ENCODE results near the gene MINDY4.

Gene MINDY4

GRCh38 chr7:30880941-30881340, 109.7 kb downstream of the MINDY4 start:
- DNase-seq: no peak

- no peak for DNase-seq
Observed at GRCh38 chr7:30881448-30881847, 110.2 kb downstream of the MINDY4 start.

GRCh38 chr7:30884881-30885280, 113.7 kb downstream of the MINDY4 start:
- no peak for DNase-seq

GRCh38 chr7:30886608-30887011, 115.4 kb downstream of the MINDY4 start:
- no peak for DNase-seq

- DNase-seq: no peak
Observed at GRCh38 chr7:30887464-30887872, 116.3 kb downstream of the MINDY4 start.

- no peak for DNase-seq
Observed at GRCh38 chr7:30888747-30889146, 117.5 kb downstream of the MINDY4 start.

- no peak for DNase-seq
Observed at GRCh38 chr7:30890226-30890625, 119.0 kb downstream of the MINDY4 start.

GRCh38 chr7:30893357-30893756, 122.1 kb downstream of the MINDY4 start:
- DNase-seq: no peak

GRCh38 chr7:30894009-30894408, 122.8 kb downstream of the MINDY4 start:
- DNase-seq: no peak

- DNase-seq: no peak
Observed at GRCh38 chr7:30894866-30895605, 123.8 kb downstream of the MINDY4 start.

GRCh38 chr7:30896036-30896435, 124.8 kb downstream of the MINDY4 start:
- DNase-seq: no peak

- DNase-seq: no peak
Observed at GRCh38 chr7:30896783-30897637, 125.8 kb downstream of the MINDY4 start.

GRCh38 chr7:30897770-30898169, 126.6 kb downstream of the MINDY4 start:
- no peak for DNase-seq

- no peak for DNase-seq
Observed at GRCh38 chr7:30898411-30898810, 127.2 kb downstream of the MINDY4 start.

GRCh38 chr7:30899066-30899465, 127.8 kb downstream of the MINDY4 start:
- DNase-seq: no peak

- DNase-seq: no peak
Observed at GRCh38 chr7:30899630-30900029, 128.4 kb downstream of the MINDY4 start.

GRCh38 chr7:30900053-30900452, 128.8 kb downstream of the MINDY4 start:
- no peak for DNase-seq

GRCh38 chr7:30900803-30901362, 129.7 kb downstream of the MINDY4 start:
- no peak for DNase-seq

- DNase-seq: no peak
Observed at GRCh38 chr7:30901856-30902255, 130.6 kb downstream of the MINDY4 start.

- DNase-seq: no peak
Observed at GRCh38 chr7:30902466-30902865, 131.2 kb downstream of the MINDY4 start.

- DNase-seq: no peak
Observed at GRCh38 chr7:30903146-30903545, 131.9 kb downstream of the MINDY4 start.

GRCh38 chr7:30904561-30904960, 133.3 kb downstream of the MINDY4 start:
- DNase-seq: no peak

- DNase-seq: no peak
Observed at GRCh38 chr7:30905078-30906012, 134.1 kb downstream of the MINDY4 start.
